OCI-LY3 (cell line): ENCODE data around the gene EFR3B.

Experiments
- EZH2phosphoT487 ChIP-seq: fragments of 200-600 bp; shearing (Covaris generic); IDR thresholded peaks from 2 replicates; pipeline ENCODE4 v1.6.1; 2018; ENCODE audit warnings: antibody characterized with exemption, mixed run types, low read depth
- TF ChIP-seq, protein P1 (sequence below): fragments of 200-600, 300-600 bp; sonication (generic); IDR thresholded peaks from 2 replicates; pipeline ENCODE4 v1.5.1; 2014; ENCODE audit warnings: antibody characterized with exemption, low read length, low read depth

DNA sequence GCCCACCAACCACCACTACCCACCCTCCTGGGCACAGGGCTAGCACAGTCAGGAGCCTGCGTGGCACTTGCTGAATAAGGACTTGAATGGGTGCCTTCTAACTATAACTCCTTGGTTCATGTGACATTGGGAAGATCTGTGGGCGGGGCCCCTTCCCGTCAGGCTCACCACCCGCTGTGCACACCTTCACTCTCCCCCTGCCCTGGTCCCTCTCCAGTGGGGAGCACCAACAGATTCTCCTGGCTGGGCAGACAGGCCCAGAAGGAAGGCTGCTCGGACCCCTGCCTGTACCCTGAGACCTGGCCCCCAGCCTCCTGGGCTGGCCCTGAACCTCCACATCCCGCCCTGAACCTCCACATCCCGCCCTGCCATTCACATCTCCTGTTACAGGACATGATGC lies 159.9 kb downstream of the EFR3B start:
- TF ChIP-seq, protein P1, sequence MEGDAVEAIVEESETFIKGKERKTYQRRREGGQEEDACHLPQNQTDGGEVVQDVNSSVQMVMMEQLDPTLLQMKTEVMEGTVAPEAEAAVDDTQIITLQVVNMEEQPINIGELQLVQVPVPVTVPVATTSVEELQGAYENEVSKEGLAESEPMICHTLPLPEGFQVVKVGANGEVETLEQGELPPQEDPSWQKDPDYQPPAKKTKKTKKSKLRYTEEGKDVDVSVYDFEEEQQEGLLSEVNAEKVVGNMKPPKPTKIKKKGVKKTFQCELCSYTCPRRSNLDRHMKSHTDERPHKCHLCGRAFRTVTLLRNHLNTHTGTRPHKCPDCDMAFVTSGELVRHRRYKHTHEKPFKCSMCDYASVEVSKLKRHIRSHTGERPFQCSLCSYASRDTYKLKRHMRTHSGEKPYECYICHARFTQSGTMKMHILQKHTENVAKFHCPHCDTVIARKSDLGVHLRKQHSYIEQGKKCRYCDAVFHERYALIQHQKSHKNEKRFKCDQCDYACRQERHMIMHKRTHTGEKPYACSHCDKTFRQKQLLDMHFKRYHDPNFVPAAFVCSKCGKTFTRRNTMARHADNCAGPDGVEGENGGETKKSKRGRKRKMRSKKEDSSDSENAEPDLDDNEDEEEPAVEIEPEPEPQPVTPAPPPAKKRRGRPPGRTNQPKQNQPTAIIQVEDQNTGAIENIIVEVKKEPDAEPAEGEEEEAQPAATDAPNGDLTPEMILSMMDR: no peak
- TF ChIP-seq EZH2phosphoT487: no peak
